ENCODE measurements around the gene IGF1R. TPM values are rescaled to one million over a fixed set of nuclear protein-coding genes. Genes with fewer than 3 reads are reported as not detected.
A peak's percentile ranks its signal among the peaks of the same experiment; 100 is the strongest.
"Not testable (repeated sequence)": the region's sequence is repeated elsewhere in the genome, so short reads cannot be mapped to it uniquely, and the experiment has no call there.

Gene IGF1R
- 10 to 100 TPM; 44.8 to 49.1 (median 45.7) TPM for polyA plus RNA-seq (ENCODE audit: insufficient read length in 4 of 4)

DNA sequence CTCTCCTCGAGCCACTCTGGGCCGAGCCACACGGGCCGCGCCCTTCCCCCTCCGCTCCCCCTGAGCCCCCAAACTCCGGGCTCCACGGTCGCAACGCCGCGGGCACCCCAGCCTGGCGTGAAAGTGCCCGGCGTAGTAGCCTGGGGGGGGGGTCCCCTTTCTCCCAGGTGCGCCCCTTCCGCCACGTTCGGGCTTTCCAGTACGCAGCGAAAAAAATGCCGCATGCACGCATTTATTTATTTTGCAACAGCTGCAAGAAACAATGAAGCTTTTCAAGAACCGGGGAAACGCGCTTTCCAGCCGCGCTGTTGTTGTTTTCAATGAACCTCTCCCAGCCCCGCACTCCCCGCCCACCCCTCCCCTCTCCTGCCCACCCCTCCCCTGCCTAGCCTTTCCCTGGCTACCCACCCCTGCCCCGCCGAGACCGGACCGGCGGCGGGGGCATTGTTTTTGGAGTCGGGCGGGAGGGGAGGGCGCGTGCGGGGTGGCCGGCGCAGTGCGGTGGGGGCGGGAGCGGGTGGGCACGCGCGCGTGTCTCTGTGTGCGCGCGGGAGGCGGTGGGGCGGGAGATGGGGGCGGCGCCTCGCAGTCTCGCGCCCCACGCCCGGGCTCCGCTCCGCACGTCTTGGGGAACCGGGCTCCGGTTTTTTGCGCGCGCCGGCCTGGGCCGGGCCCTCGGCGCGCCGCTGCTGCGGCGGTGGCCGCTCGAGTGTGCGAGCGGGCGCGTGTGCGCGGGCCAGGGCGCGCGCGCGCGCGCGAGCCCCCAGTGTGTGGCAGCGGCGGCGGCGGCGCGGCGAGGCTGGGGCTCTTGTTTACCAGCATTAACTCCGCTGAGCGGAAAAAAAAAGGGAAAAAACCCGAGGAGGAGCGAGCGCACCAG, at the start of gene IGF1R:
Gene IGF1R (plus strand): TSS at position 766 of the 880 bp plus-strand sequence. CDS start 1,043 bp downstream, outside the sequence.
- DNase-seq (ENCODE audit: low read depth in 4 of 4, low spot score in 3 of 4), result peak; percentile 85 to 89 (median 86)

DNA sequence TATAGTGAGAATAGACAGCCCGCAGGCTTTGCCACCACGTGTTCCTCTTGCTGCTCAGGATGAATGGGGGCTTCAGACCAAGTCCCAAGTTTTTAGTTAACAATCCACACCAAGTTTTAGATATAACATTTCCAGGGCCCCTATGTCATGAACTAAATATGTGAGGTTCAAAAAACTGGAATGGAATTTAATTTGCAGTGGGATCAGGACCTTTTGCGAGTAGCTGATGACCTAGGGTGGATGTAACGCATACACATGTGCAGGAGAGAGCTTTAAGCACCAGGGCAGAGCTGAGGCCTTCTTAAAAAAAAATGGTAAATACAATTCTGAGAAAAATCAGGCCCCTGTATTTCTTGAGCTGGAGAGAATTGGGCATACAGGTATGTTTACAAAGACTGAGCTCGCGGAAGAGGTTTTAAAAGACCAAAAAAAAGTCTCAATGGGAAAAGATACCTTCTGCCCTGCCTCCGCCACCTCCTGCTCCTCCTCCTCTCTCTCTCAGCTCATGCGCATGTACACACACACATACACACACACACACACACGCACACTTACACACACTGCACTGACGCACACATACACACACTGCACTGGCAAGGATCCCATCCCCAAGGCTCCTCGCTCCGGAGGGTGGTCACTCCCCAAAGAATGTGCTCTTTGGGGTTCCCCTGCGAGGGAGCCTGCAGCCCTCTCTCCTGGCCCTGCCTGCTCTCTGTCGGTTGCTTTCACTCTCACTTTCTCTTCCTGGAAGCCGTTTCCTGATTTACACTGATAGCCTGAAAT, 48.2 kb upstream of the IGF1R start:
- DNase-seq (ENCODE audit: low read depth in 4 of 4, low spot score in 3 of 4), result peak in 3 of 4 donors; percentile 47 to 57 (median 49)

DNA sequence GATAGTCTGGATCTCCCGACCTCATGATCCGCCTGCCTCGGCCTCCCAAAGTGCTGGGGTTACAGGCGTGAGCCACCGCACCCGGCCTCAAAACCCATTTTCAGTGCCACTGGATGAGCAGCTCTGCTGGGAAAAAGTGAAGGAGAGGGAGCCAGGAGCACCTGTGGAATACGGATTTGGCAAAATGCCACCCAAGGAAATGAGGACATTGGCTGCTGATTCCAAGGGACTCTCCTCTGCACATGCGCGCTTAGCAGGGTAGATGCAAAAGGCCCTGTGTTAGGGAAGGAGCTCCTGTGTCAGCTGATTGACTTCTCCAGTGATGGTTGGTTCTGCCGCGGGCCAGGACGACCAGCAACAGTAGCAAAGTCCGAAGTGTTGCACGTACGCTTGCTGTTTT, 43.4 kb upstream of the IGF1R start:
- DNase-seq (ENCODE audit: low read depth in 4 of 4, low spot score in 3 of 4), result no peak

DNA sequence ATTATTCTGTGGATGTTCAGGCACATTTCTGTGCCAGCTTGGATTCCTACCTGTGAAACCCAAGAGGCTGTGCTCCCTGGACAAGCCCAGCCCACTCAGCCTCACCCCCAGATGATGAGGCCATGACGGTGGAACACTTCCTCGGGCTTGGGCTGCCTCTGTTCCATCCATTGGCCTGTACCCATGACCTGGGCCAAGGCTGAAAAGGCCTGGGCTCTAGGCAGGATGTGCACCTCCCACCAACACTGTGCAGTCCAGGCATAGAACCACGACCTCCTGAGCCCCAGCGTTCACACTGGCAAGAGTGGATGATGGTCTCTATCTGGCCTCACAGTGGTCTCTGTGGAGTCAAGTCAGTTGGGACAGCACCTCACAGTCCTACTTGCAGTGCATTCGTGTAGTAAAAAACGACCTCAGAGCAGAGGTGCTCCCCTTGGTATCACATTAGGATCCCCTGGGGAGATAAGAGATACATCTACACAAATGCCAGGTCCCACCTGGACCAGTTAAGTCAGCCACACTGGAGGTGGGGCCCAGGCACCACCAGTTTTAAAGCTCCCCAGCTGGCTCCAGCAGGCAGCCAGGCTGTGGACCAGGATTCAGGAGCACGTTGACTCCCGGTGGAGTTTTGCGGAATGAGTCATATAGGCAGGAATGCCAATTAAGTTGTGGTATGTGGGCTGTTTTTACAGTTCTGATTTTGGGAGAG, 39.0 kb upstream of the IGF1R start:
- DNase-seq (ENCODE audit: low read depth in 4 of 4, low spot score in 3 of 4), result peak in 2 of 4 donors; percentile 35 to 36

DNA sequence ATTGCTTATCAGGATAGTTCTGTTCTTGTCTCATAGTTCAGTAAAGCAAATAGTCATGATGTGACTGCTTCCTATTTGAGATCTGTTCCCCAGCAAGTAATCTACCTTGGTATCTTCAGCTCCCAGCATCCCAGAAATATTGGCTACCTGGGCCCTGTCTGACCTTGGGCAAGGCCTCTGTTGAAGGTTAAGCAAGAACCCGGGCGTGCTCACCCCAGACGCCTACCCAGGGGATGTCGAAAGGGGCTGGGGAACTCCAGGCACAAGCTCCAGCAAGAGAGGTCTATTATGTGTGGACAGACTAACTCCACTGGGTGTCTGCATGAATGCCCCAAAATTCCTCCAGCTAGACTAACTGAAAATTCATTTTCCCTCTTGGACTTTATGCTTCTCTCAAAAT, 37.3 kb upstream of the IGF1R start:
- no peak for DNase-seq (ENCODE audit: low read depth in 4 of 4, low spot score in 3 of 4)

DNA sequence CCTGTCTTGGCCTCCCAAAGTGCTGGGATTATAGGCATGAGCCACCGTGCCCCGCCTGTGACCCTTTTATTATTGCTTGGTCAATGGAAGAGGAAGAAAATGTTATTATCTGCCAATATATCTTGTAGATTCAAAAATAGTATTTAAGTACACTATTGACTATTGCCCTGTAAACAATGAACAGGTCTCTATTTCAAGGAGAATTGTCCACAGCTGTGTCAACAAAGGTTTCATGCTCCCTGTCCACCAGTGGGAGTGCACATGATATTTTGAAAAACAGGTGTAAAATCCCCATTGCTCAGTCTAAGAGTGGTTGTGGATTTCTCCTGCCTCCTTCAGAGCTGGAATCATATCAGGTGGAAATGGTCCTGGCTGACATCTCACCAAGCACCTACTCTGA, 36.5 kb upstream of the IGF1R start:
- no peak for DNase-seq (ENCODE audit: low read depth in 4 of 4, low spot score in 3 of 4)

DNA sequence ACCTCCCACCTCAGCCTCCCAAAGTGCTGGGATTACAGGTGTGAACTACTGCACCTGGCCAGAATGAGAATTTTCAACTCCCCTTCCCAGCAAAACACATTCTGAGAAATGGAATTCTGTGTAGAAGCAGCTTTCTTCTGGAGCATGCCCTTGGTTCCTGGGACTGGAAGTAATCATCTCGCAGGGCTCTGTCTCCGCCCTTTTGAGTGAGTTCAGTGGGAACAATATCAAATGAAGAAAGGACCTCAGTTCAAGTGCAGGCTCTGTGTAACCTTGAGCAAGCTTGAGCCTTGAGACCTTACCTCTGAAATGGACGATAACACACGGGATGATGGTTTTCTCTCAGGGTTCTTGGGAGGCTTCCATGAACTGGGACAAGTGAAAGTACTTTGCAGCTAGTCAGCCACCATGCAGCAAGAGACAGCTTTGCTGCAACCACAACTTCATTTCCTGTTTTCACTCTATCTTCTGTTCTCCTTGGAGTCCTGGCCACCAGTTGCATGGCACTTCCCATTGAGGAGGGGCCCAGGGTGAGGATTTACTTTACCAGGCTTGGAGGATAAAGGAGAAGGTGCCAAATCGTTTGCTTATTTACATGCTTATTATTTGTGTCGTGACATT, 35.7 kb upstream of the IGF1R start:
- no peak for DNase-seq (ENCODE audit: low read depth in 4 of 4, low spot score in 3 of 4)

DNA sequence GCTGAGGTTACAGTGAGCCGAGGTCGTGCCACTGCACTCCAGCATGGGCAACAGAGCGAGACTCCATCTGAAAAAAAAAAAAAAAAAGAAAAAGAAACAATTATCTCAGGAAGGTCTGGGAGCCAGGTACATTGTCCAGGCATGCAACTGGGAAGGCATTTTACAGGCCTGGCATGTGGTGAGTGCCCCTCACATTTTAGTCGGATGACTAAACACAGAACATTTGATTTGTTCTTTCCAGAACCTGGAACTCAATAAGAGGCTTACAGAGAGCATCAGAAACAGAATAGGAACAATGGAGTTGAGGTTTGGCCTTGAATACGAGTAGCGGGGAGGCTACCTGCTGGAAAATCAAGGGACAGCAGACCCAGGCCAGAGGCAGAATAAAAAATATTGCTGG, 33.7 kb upstream of the IGF1R start:
- no peak for DNase-seq (ENCODE audit: low read depth in 4 of 4, low spot score in 3 of 4)

DNA sequence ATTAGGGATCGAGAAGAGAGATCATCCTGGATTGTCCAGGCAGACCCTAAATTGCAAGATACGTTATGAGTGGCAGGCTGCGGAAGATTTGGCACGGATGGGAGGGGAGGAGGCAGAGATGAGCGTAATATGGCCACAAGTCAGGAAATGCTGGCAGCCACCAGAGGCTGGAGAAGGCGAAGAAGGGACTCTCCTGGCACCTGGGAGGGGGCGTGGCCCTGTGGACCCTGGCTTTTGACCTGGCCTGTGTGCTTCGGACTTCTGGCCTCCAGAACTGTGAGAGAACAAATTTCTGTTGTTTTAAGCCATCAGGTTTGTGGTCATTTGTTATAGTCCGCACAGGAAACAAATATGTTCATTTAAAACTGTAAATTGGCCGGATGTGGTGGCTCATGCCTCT, 31.9 kb upstream of the IGF1R start:
- DNase-seq (ENCODE audit: low read depth in 4 of 4, low spot score in 3 of 4), result no peak

DNA sequence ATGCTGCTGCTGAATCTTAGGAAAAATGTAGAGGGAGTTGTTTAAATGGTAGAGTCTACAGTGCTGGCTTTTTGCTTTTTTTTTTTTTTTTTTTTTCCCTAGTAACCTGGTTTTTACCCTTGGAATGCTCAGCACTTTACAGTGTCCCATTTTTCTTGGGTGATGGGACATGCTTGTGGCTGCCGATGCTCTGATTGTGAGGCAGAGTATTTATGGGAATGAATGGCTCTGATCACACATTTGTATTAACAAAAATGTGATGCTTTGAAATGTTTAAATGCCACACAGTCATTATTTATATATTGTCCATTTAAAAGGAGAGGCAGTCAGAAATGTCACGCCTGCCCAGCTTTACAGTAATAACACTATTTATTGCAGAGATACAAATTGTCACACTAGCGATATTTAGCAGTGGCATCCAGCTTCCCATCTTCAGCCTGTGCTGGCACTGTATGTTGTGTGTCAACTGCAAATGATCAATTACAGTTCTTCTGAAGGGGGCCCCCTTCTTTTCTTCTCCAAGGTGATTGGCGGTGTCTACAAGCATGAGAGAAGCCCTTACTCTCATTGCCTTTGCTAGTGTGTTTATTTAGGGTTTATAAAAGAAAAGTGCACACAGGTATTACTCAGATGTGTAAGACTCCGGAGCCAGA, 30.9 kb upstream of the IGF1R start:
- DNase-seq (ENCODE audit: low read depth in 4 of 4, low spot score in 3 of 4), result no peak

DNA sequence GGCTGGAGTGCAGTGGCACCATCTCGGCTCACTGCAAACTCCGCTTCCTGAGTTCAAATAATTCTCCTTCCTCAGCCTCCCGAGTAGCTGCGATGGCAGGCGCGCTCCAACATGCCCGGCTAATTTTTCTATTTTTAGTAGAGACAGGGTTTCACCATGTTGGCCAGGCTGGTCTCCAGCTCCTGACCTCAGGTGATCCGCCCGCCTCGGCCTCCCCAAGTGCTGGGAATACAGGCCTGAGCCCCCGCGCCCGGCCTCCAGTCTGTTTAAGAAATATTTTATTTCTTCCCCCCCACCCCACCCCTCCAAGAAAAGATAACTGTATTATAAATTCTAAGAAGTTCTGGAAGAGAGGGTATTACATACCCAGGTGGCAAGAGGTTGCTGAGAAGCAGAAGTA, 29.8 kb upstream of the IGF1R start:
- DNase-seq (ENCODE audit: low read depth in 4 of 4, low spot score in 3 of 4), result not testable (repeated sequence)

DNA sequence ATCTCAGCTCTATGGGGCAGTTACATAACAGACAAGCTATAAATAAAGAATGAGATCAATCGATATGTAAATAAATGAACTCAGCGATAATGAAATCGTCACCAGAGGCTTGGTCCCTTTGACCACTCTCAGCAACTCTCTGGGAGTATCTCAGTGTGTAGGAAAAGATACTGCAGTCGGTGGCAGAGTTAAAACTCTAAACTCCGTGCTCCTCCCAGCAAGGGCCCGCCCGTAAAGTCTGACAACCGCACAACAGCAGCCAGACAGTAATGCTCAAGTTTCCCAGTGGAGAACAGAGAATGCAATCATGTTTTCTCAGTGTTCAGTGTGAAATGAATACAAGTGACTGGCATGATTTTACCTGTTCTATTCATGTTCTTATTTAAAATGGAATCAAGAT, 28.3 kb upstream of the IGF1R start:
- DNase-seq (ENCODE audit: low read depth in 4 of 4, low spot score in 3 of 4), result no peak

DNA sequence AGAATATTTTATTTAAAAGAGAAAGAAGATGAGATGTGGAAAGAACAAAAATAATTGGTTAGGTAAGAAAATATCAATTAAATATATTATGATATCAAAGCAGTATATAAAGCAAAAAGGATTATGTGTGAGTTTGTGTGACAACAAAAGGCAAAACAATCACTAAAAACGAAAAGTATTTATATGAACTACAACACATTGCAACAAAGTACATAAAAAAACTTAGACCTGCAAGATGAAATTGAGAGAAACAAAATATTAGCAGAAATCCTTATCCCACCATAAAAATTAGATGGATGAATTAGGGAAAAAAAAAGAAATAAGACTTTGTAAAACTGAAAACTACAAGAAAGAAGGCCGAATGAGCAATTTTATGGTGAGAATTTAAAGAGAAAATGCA, 27.3 kb upstream of the IGF1R start:
- DNase-seq (ENCODE audit: low read depth in 4 of 4, low spot score in 3 of 4), result no peak

DNA sequence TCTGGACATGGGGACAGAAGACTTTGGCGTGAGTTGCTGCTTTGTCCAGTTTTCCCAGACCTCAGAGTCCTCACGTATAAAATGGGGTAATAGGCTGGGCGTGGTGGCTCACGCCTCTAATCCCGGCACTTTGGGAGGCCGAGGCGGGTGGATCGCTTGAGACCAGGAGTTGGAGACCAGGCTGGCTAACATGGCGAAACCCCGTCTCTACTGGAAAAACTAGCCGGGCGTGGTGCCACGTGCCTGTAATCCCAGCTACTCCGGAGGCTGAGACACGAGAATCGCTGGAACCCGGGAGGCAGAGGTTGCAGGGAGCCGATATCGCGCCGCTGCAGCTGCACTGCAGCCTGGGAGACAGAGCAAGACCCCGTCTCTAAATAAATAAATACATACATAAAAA, 22.7 kb upstream of the IGF1R start:
- no peak for DNase-seq (ENCODE audit: low read depth in 4 of 4, low spot score in 3 of 4)

DNA sequence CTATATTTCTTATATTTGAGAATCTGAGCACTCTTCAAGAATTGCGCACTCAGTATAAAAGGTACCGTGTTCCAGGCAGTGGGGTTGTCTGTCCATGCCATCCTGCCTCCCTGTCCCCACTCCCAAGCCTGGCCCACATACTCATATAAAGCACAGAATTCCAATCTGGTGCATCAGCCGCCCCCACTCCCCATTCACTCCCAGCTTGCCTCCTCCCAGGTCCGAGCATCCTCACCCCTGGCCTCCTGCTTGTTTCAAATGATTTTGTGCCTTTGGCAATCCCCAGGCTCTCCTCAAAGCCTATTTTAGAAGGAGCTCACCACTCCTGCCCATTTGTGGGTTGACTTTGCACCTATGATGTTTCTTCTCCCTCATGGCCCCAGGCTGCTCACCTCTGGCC, 22.2 kb upstream of the IGF1R start:
- no peak for DNase-seq (ENCODE audit: low read depth in 4 of 4, low spot score in 3 of 4)

DNA sequence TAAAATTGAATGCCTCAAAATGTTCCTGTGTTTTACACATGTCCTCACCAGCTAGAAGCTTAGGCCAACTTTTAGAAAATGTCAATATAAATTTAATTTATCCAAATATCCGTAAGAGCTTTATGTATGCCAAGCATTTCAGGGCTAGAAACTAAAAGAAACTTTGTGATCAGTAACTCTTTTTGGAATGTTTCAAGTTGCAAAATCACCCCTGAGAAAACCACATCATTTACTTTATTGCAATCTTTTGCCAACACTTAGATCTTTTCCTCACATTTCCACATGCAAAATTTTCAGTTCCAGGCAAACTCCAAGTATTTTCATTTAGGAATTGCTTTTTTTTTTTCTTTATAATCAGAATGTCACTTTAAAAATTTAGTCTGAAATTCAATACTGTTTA, 20.1 kb upstream of the IGF1R start:
- DNase-seq (ENCODE audit: low read depth in 4 of 4, low spot score in 3 of 4), result no peak

DNA sequence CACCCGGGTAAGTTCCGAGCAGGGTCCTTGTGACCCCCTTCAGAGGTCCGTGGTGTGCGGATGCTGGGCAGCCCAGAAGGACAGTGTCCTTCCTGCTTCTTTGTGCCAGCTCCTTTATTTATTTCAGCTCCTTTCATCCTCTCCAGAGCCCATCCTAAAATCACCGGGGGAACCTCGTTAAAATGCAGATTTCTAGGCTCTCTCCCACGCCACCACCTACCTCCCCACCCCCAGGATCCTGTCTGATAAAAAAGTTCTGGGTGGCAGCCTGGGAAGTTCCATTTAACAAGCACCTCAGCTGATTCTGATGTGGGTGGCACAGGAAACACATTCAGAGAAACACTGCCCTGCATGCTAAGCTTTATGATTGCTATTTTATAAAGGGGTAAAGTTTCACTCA, 12.5 kb upstream of the IGF1R start:
- no peak for DNase-seq (ENCODE audit: low read depth in 4 of 4, low spot score in 3 of 4)

DNA sequence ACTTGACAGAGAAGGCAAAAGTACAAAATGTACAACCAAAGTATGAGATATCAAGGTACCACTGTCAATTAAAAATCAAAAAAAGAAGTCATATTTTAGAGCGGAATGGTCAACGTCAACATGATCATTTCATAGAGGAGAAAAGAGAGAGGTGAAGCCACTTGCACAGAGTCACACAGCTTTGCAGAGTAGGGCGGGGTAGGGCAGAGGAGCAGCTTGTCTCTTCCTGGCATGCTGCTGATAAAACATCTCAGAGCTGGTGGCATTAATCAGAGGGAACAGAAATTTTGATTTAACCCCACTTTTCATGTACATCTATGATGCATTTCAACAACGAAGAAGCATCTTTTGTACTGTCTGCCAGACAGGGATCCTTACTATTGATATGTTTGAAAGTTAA, 5.2 kb upstream of the IGF1R start:
- no peak for DNase-seq (ENCODE audit: low read depth in 4 of 4, low spot score in 3 of 4)

DNA sequence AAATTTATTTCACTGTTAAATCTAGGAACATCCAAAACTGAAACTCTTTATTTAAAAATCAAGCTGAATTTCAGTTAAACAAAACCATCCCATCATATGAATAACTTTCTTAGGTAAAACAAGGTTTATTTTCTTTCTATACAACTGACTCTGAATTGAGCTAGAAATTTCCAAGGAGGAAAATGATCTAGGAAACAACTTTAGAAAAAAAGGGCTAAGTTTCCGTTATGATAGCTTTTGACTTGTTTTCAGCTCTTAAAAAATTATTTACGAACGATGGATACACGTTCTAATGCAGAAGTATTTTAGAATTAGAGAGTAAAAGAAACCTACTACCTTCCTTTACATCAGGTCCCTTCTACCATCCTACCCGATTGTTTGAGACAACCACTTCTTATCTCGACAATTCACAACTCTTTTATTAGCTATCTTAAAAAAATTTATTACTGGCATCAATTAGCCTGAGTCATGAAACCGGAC, 1.8 kb upstream of the IGF1R start:
- DNase-seq (ENCODE audit: low read depth in 4 of 4, low spot score in 3 of 4), result no peak
